ENCODE data around the gene SLC7A10. TPM values are rescaled to one million over a fixed set of nuclear protein-coding genes. Genes with fewer than 3 reads are reported as not detected.
A peak's percentile ranks its signal among the peaks of the same experiment; 100 is the strongest.
"Not testable (repeated sequence)": the region's sequence is repeated elsewhere in the genome, so short reads cannot be mapped to it uniquely, and the experiment has no call there.

Gene SLC7A10
- total RNA-seq, 1 donor from 2014 or later, result 0.48 TPM

DNA sequence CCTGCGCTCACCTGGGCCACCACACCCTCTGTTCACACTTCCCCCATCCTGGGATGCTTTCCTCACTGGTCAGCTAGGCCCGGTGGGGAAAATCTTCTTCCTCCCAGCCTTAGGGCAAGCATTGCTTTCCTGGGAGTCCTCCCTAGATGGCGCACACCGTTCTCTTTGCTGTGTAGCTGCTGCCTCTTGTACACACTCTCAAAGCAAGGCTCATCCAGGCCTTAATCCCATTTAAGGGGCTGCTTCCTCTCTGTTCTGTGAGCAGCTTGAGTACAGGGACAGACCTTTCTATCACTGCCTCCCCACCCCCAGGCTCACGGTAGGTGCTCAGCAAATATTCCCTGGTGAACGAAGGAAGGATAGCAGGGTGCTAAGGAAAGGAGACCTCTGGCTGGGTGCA lies 11.1 kb downstream of the SLC7A10 start:
- Mint-ChIP-seq H3K36me3 (ENCODE audit: insufficient read depth) (no peaks in the 10 kb centered on the region), H3K27ac (no peak overlapping the region), H3K27me3 (peaks cover 4% of the 10 kb centered on the region), H3K9me3 (ENCODE audit: low read depth) (no peaks in the 10 kb centered on the region), H3K4me1 (ENCODE audit: low read depth) (no peaks in the 10 kb centered on the region), H3K4me3 (ENCODE audit: low read depth) (no peak overlapping the region)
- TF ChIP-seq, protein P1, sequence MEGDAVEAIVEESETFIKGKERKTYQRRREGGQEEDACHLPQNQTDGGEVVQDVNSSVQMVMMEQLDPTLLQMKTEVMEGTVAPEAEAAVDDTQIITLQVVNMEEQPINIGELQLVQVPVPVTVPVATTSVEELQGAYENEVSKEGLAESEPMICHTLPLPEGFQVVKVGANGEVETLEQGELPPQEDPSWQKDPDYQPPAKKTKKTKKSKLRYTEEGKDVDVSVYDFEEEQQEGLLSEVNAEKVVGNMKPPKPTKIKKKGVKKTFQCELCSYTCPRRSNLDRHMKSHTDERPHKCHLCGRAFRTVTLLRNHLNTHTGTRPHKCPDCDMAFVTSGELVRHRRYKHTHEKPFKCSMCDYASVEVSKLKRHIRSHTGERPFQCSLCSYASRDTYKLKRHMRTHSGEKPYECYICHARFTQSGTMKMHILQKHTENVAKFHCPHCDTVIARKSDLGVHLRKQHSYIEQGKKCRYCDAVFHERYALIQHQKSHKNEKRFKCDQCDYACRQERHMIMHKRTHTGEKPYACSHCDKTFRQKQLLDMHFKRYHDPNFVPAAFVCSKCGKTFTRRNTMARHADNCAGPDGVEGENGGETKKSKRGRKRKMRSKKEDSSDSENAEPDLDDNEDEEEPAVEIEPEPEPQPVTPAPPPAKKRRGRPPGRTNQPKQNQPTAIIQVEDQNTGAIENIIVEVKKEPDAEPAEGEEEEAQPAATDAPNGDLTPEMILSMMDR (IDR thresholded peaks at IDR 0.05; ENCODE audit: unreplicated experiment), result peak; percentile 48
- no peak for DNase-seq (ENCODE audit: low spot score, unreplicated experiment)

DNA sequence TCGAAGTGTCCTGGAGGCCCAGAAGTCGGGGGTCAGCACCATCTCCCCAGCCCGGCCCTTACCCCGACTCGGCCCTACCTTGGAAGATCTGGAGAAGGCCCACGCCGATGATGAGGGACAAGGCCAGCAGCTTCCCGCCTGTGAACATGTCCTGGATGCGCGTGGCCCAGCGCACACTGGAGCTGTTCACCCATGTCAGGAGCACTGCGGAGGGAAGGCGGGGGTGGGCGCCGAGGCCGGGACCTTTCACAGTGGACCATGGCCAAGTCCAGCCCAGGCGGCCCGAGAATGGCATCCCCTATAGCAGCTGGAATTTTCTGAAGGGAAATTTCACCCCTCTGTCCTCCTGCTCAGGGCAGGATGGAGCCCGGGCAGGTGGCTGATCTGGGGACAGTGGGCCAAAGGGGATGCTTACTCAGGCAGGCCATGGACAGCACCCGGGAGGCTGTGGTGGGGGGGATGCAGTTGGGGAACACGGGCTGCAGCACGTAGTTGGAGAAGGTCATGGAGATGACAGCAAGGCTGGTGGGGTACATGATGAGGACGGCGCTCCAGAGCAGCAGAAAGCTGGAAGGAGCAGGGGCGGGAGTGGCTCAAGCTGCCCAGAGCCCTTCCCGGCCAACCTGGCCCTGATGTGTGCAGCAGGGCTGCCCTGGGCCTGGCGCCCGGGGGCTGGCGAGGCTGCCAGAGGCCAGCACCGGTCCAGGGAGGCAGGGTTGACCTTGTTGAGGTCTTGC lies 13.0 kb downstream of the SLC7A10 start:
- no peak for DNase-seq (ENCODE audit: low spot score, unreplicated experiment)
- Mint-ChIP-seq H3K27ac (no peak overlapping the region), H3K4me1 (ENCODE audit: low read depth) (no peaks in the 10 kb centered on the region), H3K27me3 (peaks cover 4% of the 10 kb centered on the region), H3K9me3 (ENCODE audit: low read depth) (no peaks in the 10 kb centered on the region), H3K4me3 (ENCODE audit: low read depth) (no peak overlapping the region), H3K36me3 (ENCODE audit: insufficient read depth) (no peaks in the 10 kb centered on the region)
- TF ChIP-seq, protein P1 (IDR thresholded peaks at IDR 0.05; ENCODE audit: unreplicated experiment), result no peak

GRCh38 chr19:33211794-33212435 lies 13.7 kb downstream of the SLC7A10 start:
- no peak for DNase-seq (ENCODE audit: low spot score, unreplicated experiment)
- Mint-ChIP-seq H3K27ac (no peak overlapping the region), H3K9me3 (ENCODE audit: low read depth) (no peaks in the 10 kb centered on the region), H3K4me3 (ENCODE audit: low read depth) (no peak overlapping the region), H3K4me1 (ENCODE audit: low read depth) (no peaks in the 10 kb centered on the region), H3K36me3 (ENCODE audit: insufficient read depth) (no peaks in the 10 kb centered on the region), H3K27me3 (peaks cover 4% of the 10 kb centered on the region)
- TF ChIP-seq, protein P1 (IDR thresholded peaks at IDR 0.05; ENCODE audit: unreplicated experiment), result no peak

- DNase-seq (ENCODE audit: low spot score, unreplicated experiment), result no peak
- Mint-ChIP-seq H3K9me3 (ENCODE audit: low read depth) (no peaks in the 10 kb centered on the region), H3K4me3 (ENCODE audit: low read depth) (no peak overlapping the region), H3K27me3 (peaks cover 4% of the 10 kb centered on the region), H3K27ac (no peak overlapping the region), H3K4me1 (ENCODE audit: low read depth) (no peaks in the 10 kb centered on the region), H3K36me3 (ENCODE audit: insufficient read depth) (no peaks in the 10 kb centered on the region)
- TF ChIP-seq, protein P1 (IDR thresholded peaks at IDR 0.05; ENCODE audit: unreplicated experiment), result no peak
These were observed 15.2 kb downstream of the SLC7A10 start for GRCh38 chr19:33210266-33210940.

GRCh38 chr19:33209850-33210230 lies 15.8 kb downstream of the SLC7A10 start:
- not testable (repeated sequence) for H3K4me3 Mint-ChIP-seq (ENCODE audit: low read depth); H3K4me1 Mint-ChIP-seq (ENCODE audit: low read depth); H3K27ac Mint-ChIP-seq

More at GRCh38 chr19:33209850-33210230, 15.8 kb downstream of the SLC7A10 start:
- H3K36me3 Mint-ChIP-seq (ENCODE audit: insufficient read depth); DNase-seq (ENCODE audit: low spot score, unreplicated experiment); H3K9me3 Mint-ChIP-seq (ENCODE audit: low read depth); H3K27me3 Mint-ChIP-seq: not testable (repeated sequence)
